Activated naive CD8-positive, alpha-beta T cell treated with anti-CD3 and anti-CD28 coated beads, Interleukin-2, amount 10 ng/mL, durations not matched to agents 7 days and 5 days (primary cell): ENCODE results near the gene TMEM129. TPM values are rescaled to one million over a fixed set of nuclear protein-coding genes. Genes with fewer than 3 reads are reported as not detected.

Experiments
- ATAC-seq: fragments of 150-1000 bp; cut with Tn5 transposase; one replicate; pipeline ENCODE4 v1.10.0; 2021; ENCODE audit warnings: low read depth, moderate library complexity
- POLR2A ChIA-PET: fragments of 350-600 bp; sonication (Branson Sonifier 250); formaldehyde crosslinking; loops from one replicate; lab custom pipeline; 2021; ENCODE audit warnings: antibody characterized with exemption; lab: Charles Lee
- DNase-seq: peaks from one replicate; pipeline ENCODE4 v3.0.0; 2021
- H3K27ac Mint-ChIP-seq: one replicate; pipeline ENCODE4 v1.8.0; 2022; ENCODE audit warnings: mild to moderate bottlenecking, mixed read lengths
- H3K27me3 Mint-ChIP-seq: one replicate; pipeline ENCODE4 v1.8.0; 2022; ENCODE audit warnings: mild to moderate bottlenecking, moderate library complexity, mixed read lengths
- H3K36me3 Mint-ChIP-seq: one replicate; pipeline ENCODE4 v1.8.0; 2021; ENCODE audit warnings: mild to moderate bottlenecking, mixed read lengths
- H3K4me1 Mint-ChIP-seq: one replicate; pipeline ENCODE4 v1.8.0; 2021; ENCODE audit warnings: mixed read lengths
- H3K4me3 Mint-ChIP-seq: one replicate; pipeline ENCODE4 v1.8.0; 2022; ENCODE audit warnings: mild to moderate bottlenecking, moderate library complexity, mixed read lengths
- H3K9me3 Mint-ChIP-seq: one replicate; pipeline ENCODE4 v1.8.0; 2021; ENCODE audit warnings: mixed read lengths
- total RNA-seq, 2 experiments: library from RNA; stranded (reverse); gene quantifications; one replicate each; pipeline ENCODE4 v1.2.3, GENCODE V29; 2021

TMEM129 gene
- total RNA-seq, 2 experiments from 2014 or later: 27.5 to 27.6 TPM

DNA sequence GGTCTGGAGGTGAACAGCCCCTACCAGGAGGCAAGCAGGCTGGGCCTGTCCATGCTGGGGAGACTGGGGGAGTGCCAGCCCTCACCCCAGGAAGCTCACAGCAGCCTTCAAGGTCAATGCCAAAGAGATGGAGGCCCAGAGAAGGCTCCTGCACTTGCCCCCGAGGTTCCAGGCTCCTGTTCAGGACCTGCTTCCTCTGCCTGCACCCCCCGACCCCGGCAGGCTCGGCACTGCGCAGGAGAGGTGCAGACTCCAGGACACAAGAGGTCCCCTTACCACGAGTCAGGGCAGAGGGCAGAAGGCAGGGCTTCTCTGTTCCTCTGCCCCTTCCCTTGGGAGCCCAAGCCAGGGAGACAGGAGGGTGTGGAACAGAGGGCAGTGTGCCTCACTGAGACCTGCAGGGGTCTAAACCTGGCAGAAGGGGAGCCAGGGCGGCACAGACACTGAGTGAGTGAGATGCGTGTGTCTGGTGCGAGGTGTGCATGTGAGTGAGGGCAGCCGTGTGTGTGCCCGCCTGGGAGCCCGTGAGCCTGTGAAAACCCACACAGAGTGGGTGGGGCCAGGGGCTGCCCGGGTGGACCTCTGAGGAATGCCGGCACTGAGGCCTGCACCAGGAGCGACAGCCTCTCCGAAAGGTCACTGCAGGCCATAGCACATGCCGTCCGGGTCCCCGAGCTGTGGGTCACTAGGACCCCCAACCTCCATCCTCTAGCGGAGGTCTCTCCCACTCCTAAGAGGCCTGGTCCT, 41.3 kb upstream of the TMEM129 start:
- H3K9me3 Mint-ChIP-seq: no peaks in the 10 kb centered on the region

DNA sequence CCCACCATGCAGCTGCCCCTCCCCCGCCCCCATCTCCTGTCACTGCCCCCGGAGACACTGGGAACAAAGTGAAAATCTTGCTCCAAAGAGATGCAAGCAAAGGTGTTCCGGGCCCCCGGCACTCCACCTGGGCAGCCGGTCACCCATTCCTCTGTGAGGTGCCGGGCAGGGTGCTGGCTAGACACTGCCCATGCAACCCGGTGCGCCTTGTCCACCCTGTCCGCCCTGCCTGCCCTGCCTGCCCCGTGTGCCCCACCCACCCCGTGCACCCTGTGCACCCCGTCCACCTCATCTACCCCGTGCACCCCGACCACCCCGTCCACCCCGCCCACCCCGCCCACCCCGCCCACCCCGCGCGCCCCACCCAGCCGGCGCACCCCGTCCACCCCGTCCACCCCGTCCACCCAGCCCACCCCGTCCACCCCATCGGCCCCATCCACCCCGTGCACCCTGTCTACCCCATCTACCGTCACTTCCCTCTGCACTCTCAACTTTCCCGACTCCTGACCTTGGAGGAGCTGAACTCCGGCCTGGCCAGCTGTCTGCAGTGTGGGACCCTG, 40.1 kb upstream of the TMEM129 start:
- no peak overlapping the region for H3K27ac Mint-ChIP-seq
- no peaks in the 10 kb centered on the region for H3K9me3 Mint-ChIP-seq
- H3K4me1 Mint-ChIP-seq: peaks cover 1% of the 10 kb centered on the region
- no peak for DNase-seq
- H3K4me3 Mint-ChIP-seq: no peak overlapping the region
- no peak for ATAC-seq
- peaks cover 14% of the 10 kb centered on the region for H3K27me3 Mint-ChIP-seq
- POLR2A ChIA-PET: no interaction called here
- H3K36me3 Mint-ChIP-seq: no peaks in the 10 kb centered on the region

More for the DNA sequence above, 41.3 kb upstream of the TMEM129 start:
- POLR2A ChIA-PET: no interaction called here
- no peak overlapping the region for H3K27ac Mint-ChIP-seq
- no peak overlapping the region for H3K4me3 Mint-ChIP-seq
- H3K36me3 Mint-ChIP-seq: no peaks in the 10 kb centered on the region
- peaks cover 14% of the 10 kb centered on the region for H3K27me3 Mint-ChIP-seq
- peaks cover 1% of the 10 kb centered on the region for H3K4me1 Mint-ChIP-seq
- ATAC-seq (no peak), DNase-seq (no peak)

DNA sequence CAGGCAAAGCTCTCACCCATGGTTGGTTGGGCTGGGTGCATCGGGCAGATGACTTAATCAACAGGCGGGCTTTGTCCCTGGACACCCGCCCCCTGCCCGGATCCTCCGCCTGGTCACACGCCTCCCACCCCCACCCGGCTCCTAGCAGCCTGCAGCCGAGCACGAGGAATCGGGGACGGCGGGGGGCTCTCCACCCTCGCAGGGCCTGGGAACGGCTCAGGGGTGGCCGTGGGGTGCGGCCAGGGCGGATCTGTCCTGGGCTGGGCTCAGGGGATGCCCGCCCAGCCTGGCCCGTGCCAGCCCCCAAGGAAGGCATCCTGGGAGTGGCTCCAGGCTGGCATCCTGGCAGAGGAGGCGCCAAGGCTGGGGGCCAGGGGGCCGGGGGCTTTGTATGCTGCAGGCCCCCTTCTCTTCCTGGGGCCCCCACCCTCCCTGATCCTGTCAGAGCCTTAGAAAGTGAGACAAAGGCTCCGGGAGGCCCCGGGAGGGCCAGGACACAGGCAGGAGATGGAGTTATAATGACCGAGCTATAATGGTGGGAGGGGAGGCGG, 39.5 kb upstream of the TMEM129 start:
- POLR2A ChIA-PET: no interaction called here
- Mint-ChIP-seq H3K27me3 (peaks cover 13% of the 10 kb centered on the region), H3K27ac (no peak overlapping the region), H3K4me3 (no peak overlapping the region), H3K4me1 (peaks cover 1% of the 10 kb centered on the region), H3K36me3 (no peaks in the 10 kb centered on the region), H3K9me3 (no peaks in the 10 kb centered on the region)
- no peak for DNase-seq
- ATAC-seq: no peak

DNA sequence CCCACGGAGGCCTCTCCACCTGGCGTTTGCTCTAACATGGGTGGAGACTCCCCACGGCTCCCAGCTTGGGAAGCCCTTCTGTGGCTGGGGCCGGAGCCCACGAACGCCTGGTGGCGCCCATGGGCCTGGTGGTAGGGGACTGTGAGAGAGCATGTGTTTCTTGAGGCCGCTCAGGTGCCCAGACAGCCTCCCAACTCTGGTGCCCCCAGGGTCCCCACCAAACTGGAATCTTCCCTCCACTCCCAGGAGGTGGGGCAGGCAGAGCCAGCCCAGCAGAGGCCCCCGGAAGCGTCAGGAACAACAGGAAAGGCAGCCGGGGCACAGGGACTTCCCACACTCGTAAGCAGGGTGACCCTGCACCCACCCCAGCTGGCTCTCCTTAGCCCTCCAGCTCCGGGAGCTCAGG, 38.7 kb upstream of the TMEM129 start:
- peaks cover 1% of the 10 kb centered on the region for H3K4me1 Mint-ChIP-seq
- DNase-seq: no peak
- H3K27me3 Mint-ChIP-seq: peaks cover 9% of the 10 kb centered on the region
- H3K36me3 Mint-ChIP-seq: no peaks in the 10 kb centered on the region
- POLR2A ChIA-PET: no interaction called here
- H3K27ac Mint-ChIP-seq: no peak overlapping the region
- H3K4me3 Mint-ChIP-seq: no peak overlapping the region
- H3K9me3 Mint-ChIP-seq: no peaks in the 10 kb centered on the region
- ATAC-seq: no peak

DNA sequence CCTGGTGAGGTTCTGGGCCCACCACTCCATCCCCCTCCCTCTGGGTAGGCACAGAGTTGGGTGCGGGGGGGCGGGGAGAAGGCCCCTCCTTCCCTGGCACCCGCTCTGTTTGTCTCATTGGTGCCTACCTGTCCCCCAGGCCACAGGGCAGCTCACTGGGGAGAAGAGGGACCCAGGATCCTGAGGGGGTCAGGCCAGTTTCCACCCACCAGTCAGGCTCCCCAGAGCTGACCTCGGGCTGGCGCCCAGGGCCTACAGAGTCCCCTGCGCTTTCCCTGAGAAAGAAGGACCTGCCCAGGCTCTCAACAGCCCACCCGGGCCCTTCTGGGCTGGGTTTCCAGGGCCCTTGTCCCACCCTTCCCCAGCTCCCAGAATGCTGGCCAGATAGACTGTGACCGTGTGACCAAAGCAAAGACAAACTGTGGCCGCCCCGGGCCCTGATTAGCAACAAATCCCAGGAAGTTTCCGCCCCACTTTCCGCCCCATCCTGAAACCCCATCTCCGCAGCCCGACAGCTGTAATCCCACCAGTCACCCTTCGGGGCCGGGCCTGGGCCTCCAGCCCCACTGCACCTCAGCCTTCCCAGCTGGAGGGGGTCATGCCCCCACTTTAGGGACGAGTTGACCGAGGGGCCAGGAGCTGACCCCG, 38.2 kb upstream of the TMEM129 start:
- ATAC-seq (no peak), DNase-seq (no peak)
- H3K27me3 Mint-ChIP-seq: peaks cover 8% of the 10 kb centered on the region
- POLR2A ChIA-PET: no interaction called here
- H3K4me3 Mint-ChIP-seq: no peak overlapping the region
- H3K36me3 Mint-ChIP-seq: no peaks in the 10 kb centered on the region
- no peaks in the 10 kb centered on the region for H3K9me3 Mint-ChIP-seq
- H3K27ac Mint-ChIP-seq: no peak overlapping the region
- peaks cover 1% of the 10 kb centered on the region for H3K4me1 Mint-ChIP-seq

DNA sequence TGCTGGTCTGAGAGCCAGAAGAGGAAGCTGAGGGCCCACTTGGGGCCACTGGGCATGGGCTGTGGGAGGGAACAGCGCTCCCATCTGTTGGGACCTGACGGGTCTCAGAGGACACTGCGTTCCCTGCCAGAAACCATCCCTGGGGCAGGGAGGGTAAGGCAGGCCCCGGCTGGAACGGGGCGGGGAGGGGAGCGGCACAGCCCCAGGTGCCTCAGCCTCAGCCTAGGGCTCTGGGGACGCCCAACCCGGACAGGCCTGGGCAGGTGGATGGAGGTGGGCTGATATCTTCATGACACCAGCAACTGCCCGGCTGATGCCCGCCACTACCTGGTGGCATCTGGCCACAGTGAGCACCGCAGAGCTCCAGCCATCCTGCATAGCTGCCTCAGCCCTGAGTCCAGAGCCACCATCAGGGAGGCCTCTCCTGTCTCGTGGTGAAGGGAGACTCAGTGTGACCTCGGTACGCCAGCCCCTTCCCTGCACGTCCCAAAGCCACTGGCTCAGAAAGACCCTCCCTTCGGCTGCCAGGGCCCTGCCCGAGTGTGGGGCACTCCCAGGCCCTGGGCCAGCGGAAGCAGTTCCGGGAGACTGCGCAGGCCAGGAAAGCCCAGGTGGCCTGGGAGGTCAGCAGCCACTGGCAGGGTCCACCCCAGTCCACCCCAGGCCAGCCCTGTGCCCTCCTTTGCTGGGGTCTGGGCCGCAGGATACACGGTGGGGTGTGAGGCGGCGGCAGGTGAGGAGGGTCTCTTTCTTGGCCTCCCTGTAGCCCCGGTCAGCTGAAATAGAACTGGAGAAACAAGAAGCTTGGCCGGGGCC, 37.4 kb upstream of the TMEM129 start:
- DNase-seq (no peak), ATAC-seq (no peak)
- Mint-ChIP-seq H3K9me3 (no peaks in the 10 kb centered on the region), H3K4me1 (peaks cover 1% of the 10 kb centered on the region), H3K4me3 (no peak overlapping the region), H3K36me3 (no peaks in the 10 kb centered on the region), H3K27ac (no peak overlapping the region), H3K27me3 (peaks cover 2% of the 10 kb centered on the region)
- POLR2A ChIA-PET: no interaction called here

DNA sequence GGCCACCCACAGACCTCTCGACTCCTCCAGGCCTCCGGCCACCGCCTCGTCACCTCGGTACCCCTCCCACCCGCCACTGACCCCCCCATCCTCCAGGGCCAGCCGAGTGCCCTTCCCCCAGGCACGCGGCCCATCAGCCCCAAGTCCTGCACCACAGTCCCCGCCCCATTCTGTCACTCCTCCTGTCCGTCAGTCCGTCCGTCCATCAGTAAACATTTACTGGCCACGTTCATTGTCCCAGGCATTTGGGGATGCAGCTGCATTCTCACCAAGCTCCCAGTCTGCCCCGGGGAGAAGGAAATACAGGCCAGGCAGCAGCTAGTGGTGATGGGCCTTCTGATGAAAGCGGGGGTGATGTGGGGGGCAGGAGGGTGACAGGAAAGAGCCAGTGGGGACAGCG, 36.7 kb upstream of the TMEM129 start:
- H3K9me3 Mint-ChIP-seq: no peaks in the 10 kb centered on the region
- POLR2A ChIA-PET: no interaction called here
- no peaks in the 10 kb centered on the region for H3K36me3 Mint-ChIP-seq
- ATAC-seq (no peak), DNase-seq (no peak)
- no peak overlapping the region for H3K27ac Mint-ChIP-seq
- no peak overlapping the region for H3K4me3 Mint-ChIP-seq
- no peaks in the 10 kb centered on the region for H3K27me3 Mint-ChIP-seq
- H3K4me1 Mint-ChIP-seq: peaks cover 3% of the 10 kb centered on the region

DNA sequence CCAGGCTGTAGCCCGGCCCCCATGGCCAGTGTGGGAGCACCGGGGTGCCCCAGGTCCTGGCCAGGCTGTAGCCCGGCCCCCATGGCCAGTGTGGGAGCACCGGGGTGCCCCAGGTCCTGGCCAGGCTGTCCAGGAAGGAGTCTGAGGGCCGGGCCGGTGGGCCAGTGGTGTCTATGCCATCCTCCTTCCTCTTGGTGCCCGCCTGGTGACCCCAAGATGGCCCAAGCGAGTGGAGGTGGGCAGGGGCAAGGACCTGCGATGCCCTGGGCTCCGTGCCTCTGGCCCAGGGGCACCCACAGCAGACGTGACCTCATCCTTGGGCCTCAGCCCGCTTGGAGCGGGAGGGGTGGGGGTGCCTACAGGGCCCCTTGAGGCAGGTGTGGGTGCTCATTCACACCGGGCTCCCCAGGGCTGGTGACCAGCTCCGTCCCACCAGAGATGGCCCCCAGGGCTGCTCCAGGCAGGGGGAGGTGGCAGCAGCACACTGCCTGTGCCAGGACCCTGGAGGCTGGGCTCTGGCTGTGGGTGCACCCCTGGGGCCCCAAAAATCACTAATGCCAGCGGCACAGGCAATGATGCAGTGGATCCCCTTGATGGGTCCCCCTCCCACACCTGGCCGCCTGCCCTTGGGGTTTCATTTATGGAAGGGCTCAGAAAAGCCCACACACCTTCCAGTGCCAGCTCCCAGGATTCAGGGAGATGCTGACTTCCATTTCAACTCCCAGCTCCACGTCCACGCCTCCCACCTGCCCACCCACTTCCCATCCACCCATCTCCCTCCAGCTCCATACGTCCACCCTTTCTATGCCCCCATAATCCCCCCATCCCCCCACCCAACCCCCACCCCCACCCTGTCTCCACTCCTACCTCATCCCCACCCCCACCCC, 36.0 kb upstream of the TMEM129 start:
- no peak overlapping the region for H3K4me3 Mint-ChIP-seq

DNA sequence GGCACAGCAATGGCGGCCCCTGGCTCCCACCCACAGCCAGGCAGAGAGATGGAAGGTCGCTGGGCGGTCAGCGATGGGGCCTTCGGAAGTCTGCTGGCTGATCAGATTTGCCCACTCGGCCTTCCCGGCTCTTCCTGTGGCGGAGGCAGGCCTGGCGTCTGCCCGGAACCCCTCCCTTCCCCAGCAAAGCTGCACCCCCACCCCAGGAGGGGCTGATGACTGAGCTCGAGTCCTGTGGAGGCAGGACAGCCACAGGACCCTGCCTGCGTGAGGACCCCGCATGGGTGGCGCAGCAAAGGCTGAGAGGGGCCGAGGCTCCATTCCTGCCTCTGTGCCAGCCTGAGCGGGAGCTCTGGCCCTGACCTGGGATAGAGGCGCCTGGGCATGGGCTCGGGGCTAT, 35.0 kb upstream of the TMEM129 start:
- H3K27ac Mint-ChIP-seq: no peak overlapping the region
- no peak overlapping the region for H3K4me3 Mint-ChIP-seq
- H3K9me3 Mint-ChIP-seq: no peaks in the 10 kb centered on the region
- POLR2A ChIA-PET: no interaction called here
- H3K36me3 Mint-ChIP-seq: no peaks in the 10 kb centered on the region
- no peaks in the 10 kb centered on the region for H3K27me3 Mint-ChIP-seq
- DNase-seq (no peak), ATAC-seq (no peak)
- peaks cover 3% of the 10 kb centered on the region for H3K4me1 Mint-ChIP-seq

More for the DNA sequence above, 36.0 kb upstream of the TMEM129 start:
- POLR2A ChIA-PET: no interaction called here
- DNase-seq (no peak), ATAC-seq (no peak)
- no peak overlapping the region for H3K27ac Mint-ChIP-seq
- H3K4me1 Mint-ChIP-seq: peaks cover 3% of the 10 kb centered on the region
- no peaks in the 10 kb centered on the region for H3K36me3 Mint-ChIP-seq
- no peaks in the 10 kb centered on the region for H3K9me3 Mint-ChIP-seq
- H3K27me3 Mint-ChIP-seq: no peaks in the 10 kb centered on the region

DNA sequence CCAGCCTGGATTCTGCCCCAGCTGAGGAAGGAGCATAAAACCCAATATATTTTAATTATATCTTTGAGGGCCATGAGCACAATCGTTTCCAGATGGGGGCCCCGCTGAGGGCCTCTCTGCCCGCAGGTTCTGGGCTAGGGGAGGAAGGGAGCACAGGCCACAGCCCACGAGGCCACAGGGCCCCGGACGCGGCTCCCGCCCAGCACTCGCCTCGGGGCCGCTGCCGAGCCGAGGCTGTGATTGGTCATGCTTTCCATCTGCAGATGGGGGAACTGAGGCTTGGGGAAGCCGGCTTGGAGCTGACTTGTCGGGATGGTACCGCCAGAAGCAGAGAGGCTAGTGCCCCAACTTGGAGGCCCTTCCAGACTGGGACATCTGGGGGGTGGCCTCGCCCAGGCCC, 34.2 kb upstream of the TMEM129 start:
- Mint-ChIP-seq H3K4me3 (no peak overlapping the region), H3K36me3 (no peaks in the 10 kb centered on the region), H3K4me1 (peaks cover 3% of the 10 kb centered on the region), H3K27ac (no peak overlapping the region), H3K9me3 (no peaks in the 10 kb centered on the region), H3K27me3 (no peaks in the 10 kb centered on the region)
- DNase-seq (no peak), ATAC-seq (no peak)
- POLR2A ChIA-PET: interaction anchor here (1.6 kb wide), 1 partner anchor 11 kb away, joined by 3 read pairs; no protein-coding TSS in a partner anchor

DNA sequence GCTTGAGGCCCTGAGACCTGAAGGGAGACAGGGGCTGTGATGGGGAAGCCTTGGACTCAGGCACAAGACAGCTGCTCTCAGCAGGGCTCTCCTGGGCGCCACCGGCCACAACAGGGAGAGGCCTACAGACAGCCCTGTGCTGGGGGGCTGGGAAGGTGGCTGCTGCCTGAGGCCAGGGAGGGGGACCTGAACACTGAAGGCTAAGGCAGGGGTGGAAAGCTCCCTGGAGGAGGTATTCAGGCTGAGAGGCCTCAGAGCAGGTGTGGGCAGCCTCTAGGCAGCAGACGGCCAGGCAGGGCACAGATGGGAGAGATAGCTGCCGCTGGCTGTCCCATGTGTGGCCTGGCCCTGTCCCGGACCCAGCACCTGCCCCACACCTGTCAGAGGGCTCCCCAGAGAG, 33.2 kb upstream of the TMEM129 start:
- no peak overlapping the region for H3K4me3 Mint-ChIP-seq
- no peak overlapping the region for H3K27ac Mint-ChIP-seq
- DNase-seq: no peak
- no peaks in the 10 kb centered on the region for H3K36me3 Mint-ChIP-seq
- H3K4me1 Mint-ChIP-seq: peaks cover 2% of the 10 kb centered on the region
- no peak for ATAC-seq
- POLR2A ChIA-PET: interaction anchor here (1.6 kb wide), 1 partner anchor 10 kb away, joined by 3 read pairs; no protein-coding TSS in a partner anchor
- no peaks in the 10 kb centered on the region for H3K9me3 Mint-ChIP-seq
- no peaks in the 10 kb centered on the region for H3K27me3 Mint-ChIP-seq

DNA sequence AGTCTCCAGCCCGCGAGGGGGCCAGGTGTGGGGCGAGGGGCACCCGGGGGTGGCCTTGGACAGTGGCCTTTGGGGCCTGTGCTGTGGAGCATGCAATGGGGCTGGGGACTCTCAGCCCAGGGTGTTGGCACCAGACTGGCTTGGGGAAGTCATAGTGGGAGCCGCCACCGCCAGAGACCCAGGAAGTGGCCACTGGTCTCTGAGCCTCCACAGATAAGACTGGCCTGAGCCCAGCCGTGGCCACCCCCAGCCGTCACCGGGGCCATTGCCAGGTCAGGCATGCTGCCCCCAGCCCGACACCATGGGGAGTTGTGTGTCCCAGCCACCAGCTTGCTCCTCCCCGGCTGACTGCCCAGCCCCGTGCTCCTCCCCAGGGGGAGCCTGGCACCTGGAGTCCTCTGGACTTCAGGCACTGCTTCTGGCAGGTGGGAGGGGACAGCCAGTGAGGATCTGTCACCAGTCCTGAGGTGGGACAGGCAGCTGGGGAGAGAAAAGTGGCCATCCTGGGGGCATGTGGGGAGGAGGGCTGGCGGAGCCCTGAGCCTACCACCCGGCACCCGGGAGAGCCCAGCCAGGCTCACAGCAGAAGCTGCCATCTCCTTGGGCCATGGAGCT, 32.7 kb upstream of the TMEM129 start:
- Mint-ChIP-seq H3K4me1 (peaks cover 2% of the 10 kb centered on the region), H3K9me3 (no peaks in the 10 kb centered on the region), H3K4me3 (no peak overlapping the region), H3K27ac (no peak overlapping the region), H3K27me3 (no peaks in the 10 kb centered on the region), H3K36me3 (no peaks in the 10 kb centered on the region)
- DNase-seq: no peak
- no peak for ATAC-seq
- POLR2A ChIA-PET: interaction anchor here (1.6 kb wide), 1 partner anchor 9 kb away, joined by 3 read pairs; no protein-coding TSS in a partner anchor
